Osteoblast (primary cell): Measurements from ENCODE around the gene MYOCOS. TPM values are rescaled to one million over a fixed set of nuclear protein-coding genes. Genes with fewer than 3 reads are reported as not detected.

Experiments
- DNase-seq: peaks from one replicate; pipeline ENCODE4 v3.0.0; 2011; ENCODE audit warnings: low spot score, mixed read lengths; ENCODE audit not compliant: insufficient read length; ENCODE audit errors: missing footprints
- H2AFZ ChIP-seq: 2 replicates; pipeline ENCODE4 v1.6.0; 2011; ENCODE audit warnings: mild to moderate bottlenecking, low read length
- H3K27ac ChIP-seq: 2 replicates; pipeline ENCODE4 v1.5.1; 2011; ENCODE audit warnings: mild to moderate bottlenecking, low read depth, low read length, moderate library complexity
- H3K27me3 ChIP-seq: 2 replicates; pipeline ENCODE4 v1.6.0; 2012; ENCODE audit warnings: mild to moderate bottlenecking, control low read depth, inconsistent platforms, low read length, moderate library complexity; ENCODE audit not compliant: insufficient read depth
- H3K36me3 ChIP-seq: 2 replicates; pipeline ENCODE4 v1.5.1; 2011; ENCODE audit warnings: mild to moderate bottlenecking, low read length, control low read depth, moderate library complexity; ENCODE audit not compliant: insufficient read depth
- H3K4me1 ChIP-seq: 2 replicates; pipeline ENCODE4 v1.5.1; 2011; ENCODE audit warnings: mild to moderate bottlenecking, low read length, control low read depth, moderate library complexity; ENCODE audit not compliant: insufficient read depth
- H3K4me2 ChIP-seq: 2 replicates; pipeline ENCODE4 v1.6.0; 2011; ENCODE audit warnings: mild to moderate bottlenecking, low read length; ENCODE audit not compliant: insufficient read depth
- H3K4me3 ChIP-seq: fragments of 200-600 bp; sonication (generic); 3 replicates; pipeline ENCODE4 v1.5.1; 2012; ENCODE audit warnings: mild to moderate bottlenecking, low read length, inconsistent platforms; ENCODE audit not compliant: insufficient read depth
- H3K79me2 ChIP-seq: 2 replicates; pipeline ENCODE4 v1.6.0; 2012; ENCODE audit warnings: mild to moderate bottlenecking, low read length, control low read depth, inconsistent platforms; ENCODE audit not compliant: insufficient read depth
- H3K9me3 ChIP-seq: 2 replicates; pipeline ENCODE4 v1.5.1; 2011; ENCODE audit warnings: low read depth, low read length, control low read depth
- H4K20me1 ChIP-seq: 2 replicates; pipeline ENCODE4 v1.6.0; 2012; ENCODE audit warnings: mild to moderate bottlenecking, low read length, control low read depth; ENCODE audit not compliant: insufficient read depth
- total RNA-seq: library from RNA; depleted of rRNA; stranded (reverse); fragments of >200 nt; gene quantifications from 2 replicates; pipeline ENCODE4 v1.2.3, GENCODE V29; 2012
- TF ChIP-seq, protein P1 (sequence below): IDR thresholded peaks from 2 replicates; pipeline ENCODE4 v1.5.1; 2011; ENCODE audit warnings: mild to moderate bottlenecking, low read depth, low read length, moderate library complexity; ENCODE audit errors: extremely low read depth

MYOCOS gene
- total RNA-seq, 1 donor = under 0.01 TPM

DNA sequence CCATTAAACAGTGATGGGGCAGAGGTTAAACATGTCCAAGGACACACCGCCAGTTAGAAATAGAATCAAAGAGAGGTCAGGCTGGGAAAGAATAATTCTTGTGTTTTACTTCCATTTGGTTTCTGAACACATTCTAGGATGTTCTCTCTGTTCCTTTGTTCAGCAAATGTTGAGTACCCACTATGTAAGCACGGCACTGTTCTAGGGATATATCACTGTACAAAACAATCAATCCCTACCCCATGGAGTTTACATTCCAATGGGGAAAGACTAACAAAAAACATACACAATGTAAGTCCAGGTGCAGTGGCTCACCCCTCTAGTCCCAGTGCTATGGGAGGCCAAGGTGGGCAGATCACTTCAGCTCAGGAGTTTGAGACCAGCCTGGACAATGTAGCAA, 6.2 kb downstream of the MYOCOS start:
- no peaks in the 10 kb centered on the region for H3K9me3 ChIP-seq

DNA sequence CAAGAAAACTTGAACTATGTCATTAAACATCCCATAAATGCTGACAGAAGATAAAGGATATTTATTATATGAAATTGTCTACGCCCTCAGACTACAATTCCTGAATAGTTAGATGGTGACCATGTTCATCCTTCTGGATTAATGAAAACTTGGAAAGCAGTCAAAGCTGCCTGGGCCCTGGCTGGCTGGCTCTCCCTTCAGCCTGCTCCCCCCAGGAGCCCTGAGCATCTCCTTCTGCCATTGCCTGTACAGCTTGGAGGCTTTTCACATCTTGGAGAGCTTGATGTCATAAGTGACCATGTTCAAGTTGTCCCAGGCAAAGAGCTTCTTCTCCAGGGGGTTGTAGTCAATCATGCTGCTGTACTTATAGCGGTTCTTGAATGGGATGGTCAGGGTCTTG, 13.6 kb downstream of the MYOCOS start:
- Histone ChIP-seq H3K4me2 (no peak overlapping the region), H3K36me3 (no peaks in the 10 kb centered on the region), H3K27me3 (no peaks in the 10 kb centered on the region), H3K4me3 (no peak overlapping the region), H3K27ac (no peak overlapping the region), H3K4me1 (no peaks in the 10 kb centered on the region), H2AFZ (no peak overlapping the region), H3K9me3 (no peaks in the 10 kb centered on the region), H3K79me2 (no peaks in the 10 kb centered on the region), H4K20me1 (no peaks in the 10 kb centered on the region)
- TF ChIP-seq, protein P1, sequence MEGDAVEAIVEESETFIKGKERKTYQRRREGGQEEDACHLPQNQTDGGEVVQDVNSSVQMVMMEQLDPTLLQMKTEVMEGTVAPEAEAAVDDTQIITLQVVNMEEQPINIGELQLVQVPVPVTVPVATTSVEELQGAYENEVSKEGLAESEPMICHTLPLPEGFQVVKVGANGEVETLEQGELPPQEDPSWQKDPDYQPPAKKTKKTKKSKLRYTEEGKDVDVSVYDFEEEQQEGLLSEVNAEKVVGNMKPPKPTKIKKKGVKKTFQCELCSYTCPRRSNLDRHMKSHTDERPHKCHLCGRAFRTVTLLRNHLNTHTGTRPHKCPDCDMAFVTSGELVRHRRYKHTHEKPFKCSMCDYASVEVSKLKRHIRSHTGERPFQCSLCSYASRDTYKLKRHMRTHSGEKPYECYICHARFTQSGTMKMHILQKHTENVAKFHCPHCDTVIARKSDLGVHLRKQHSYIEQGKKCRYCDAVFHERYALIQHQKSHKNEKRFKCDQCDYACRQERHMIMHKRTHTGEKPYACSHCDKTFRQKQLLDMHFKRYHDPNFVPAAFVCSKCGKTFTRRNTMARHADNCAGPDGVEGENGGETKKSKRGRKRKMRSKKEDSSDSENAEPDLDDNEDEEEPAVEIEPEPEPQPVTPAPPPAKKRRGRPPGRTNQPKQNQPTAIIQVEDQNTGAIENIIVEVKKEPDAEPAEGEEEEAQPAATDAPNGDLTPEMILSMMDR = no peak
- no peak for DNase-seq

More for the DNA sequence above, 6.2 kb downstream of the MYOCOS start:
- H4K20me1 ChIP-seq = no peaks in the 10 kb centered on the region
- TF ChIP-seq, protein P1 = no peak
- H2AFZ ChIP-seq = no peak overlapping the region
- H3K36me3 ChIP-seq = no peaks in the 10 kb centered on the region
- peaks cover 3% of the 10 kb centered on the region for H3K27me3 ChIP-seq
- no peak for DNase-seq
- H3K4me2 ChIP-seq = no peak overlapping the region
- H3K4me1 ChIP-seq = no peaks in the 10 kb centered on the region
- no peak overlapping the region for H3K4me3 ChIP-seq
- no peaks in the 10 kb centered on the region for H3K79me2 ChIP-seq
- no peak overlapping the region for H3K27ac ChIP-seq

DNA sequence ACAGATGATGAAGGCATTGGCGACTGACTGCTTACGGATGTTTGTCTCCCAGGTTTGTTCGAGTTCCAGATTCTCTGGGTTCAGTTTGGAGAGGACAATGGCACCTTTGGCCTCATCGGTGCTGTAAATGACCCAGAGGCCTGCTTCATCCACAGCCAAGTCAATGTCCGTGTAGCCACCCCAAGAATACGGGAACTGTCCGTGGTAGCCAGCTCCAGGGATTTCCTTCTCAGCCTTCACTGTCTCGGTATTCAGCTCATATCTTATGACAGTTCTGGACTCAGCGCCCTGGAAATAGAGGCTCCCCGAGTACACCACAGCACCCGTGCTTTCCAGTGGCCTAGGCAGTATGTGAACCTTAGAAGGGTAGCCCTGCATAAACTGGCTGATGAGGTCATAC, 14.1 kb downstream of the MYOCOS start:
- Histone ChIP-seq H2AFZ (no peak overlapping the region), H3K4me2 (no peak overlapping the region), H3K79me2 (no peaks in the 10 kb centered on the region), H3K9me3 (no peaks in the 10 kb centered on the region), H3K27me3 (no peaks in the 10 kb centered on the region), H3K4me3 (no peak overlapping the region), H3K27ac (no peak overlapping the region), H3K36me3 (no peaks in the 10 kb centered on the region), H3K4me1 (no peaks in the 10 kb centered on the region), H4K20me1 (no peaks in the 10 kb centered on the region)
- TF ChIP-seq, protein P1 = no peak
- no peak for DNase-seq

DNA sequence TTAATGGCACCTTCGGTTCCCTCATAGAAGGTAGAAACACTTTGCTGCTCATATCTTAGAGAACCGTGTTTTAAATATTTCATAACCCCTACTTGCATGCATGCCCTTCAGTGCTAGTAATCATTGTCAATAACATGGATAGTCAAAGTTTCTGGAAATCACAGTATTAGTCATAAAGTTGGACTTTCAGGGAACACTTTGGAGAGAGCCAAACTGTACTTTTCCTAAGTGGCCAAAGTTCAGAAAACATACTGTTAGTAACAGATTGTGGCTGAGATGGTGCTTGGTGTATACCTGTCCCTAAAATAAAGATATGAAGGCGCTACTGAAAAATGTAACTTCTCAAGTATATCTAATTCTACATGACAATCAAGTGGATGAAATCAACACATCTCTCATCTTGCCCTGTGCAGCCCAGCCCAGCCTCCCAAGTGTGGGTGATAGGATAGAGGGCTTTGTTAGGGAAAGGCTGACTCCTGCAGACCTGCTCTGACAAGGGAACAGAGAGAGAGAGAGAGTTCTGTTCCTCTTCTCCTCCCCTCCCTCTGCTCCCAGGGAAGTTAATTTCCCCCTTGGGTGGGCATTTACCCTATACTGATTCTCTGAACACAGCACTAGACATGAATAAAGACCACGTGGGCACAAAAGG, 16.0 kb downstream of the MYOCOS start:
- H3K36me3 ChIP-seq = no peaks in the 10 kb centered on the region
- H3K27ac ChIP-seq = no peak overlapping the region
- H3K79me2 ChIP-seq = no peaks in the 10 kb centered on the region
- TF ChIP-seq, protein P1 = no peak
- no peak overlapping the region for H3K4me2 ChIP-seq
- no peaks in the 10 kb centered on the region for H3K4me1 ChIP-seq
- no peak for DNase-seq
- no peak overlapping the region for H2AFZ ChIP-seq
- no peaks in the 10 kb centered on the region for H4K20me1 ChIP-seq
- no peaks in the 10 kb centered on the region for H3K9me3 ChIP-seq
- no peak overlapping the region for H3K4me3 ChIP-seq
- no peaks in the 10 kb centered on the region for H3K27me3 ChIP-seq
